GM18507 (cell line): ENCODE results near the gene TMEM14A.

ENCODE experiments used
- DNase-seq: peaks from one replicate; pipeline ENCODE4 v3.0.0; 2011; ENCODE audit warnings: low read depth; ENCODE audit not compliant: insufficient read length; ENCODE audit errors: extremely low spot score
- FAIRE-seq: peaks from 2 replicates; lab custom pipeline; 2011; peaks lifted over from hg19 to GRCh38; lab: Jason Lieb, UNC

TMEM14A gene

DNA sequence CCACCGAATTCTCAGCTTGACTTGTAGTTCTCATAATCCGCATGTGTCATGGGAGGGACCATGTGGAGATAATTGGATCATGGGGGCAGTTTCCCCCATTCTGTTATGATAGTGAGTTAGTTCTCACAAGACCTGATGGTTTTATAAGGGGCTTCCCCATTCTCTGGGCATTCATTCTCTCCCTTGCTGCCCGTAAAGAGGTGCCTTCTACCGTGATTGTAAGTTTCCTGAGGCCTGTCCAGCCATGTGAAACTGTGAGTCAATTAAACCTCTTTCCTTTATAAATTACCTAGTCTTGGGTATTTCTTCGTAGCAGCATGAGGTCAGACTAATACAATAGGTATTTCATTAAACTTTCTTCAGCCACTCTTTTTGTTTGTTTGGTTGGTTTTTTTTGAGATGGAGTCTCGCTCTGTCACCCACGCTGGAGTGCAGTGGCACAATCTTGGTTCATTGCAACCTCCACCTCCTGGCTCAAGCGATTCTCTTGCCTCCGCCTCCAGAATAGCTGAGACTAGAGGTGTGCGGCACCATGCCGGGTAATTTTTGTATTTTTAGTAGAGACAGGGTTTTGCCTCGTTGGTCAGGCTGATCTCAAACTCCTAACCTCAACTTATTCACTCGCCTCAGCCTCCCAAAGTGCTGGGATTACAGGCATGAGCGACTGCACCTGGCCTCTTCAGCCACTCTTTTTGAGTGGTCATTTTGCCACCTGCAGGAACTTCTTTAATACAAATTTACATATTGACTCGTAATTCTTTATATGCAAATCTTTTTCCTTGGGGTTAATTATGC lies 56.0 kb downstream of the TMEM14A start:
- DNase-seq = no peak
- FAIRE-seq = no peak

DNA sequence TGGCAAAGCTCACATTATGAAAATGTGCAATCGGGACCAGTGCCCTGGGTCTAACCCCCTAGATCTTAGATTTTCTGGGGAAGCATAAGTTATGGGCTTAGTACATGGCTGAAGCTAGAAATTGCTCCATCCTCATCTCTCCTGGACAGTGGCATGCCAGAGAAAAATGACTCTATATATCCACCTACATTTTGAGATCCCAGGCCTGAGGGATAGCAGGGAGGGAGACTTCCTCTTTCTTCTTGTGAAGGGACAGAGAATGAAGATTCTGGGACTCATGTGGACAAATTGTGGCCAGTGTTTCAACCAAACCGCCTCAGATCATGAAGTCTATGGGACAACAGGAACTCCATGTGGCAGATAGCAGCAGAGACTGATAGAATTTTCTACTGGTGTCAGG lies 57.0 kb downstream of the TMEM14A start:
- FAIRE-seq (no peak), DNase-seq (no peak)

DNA sequence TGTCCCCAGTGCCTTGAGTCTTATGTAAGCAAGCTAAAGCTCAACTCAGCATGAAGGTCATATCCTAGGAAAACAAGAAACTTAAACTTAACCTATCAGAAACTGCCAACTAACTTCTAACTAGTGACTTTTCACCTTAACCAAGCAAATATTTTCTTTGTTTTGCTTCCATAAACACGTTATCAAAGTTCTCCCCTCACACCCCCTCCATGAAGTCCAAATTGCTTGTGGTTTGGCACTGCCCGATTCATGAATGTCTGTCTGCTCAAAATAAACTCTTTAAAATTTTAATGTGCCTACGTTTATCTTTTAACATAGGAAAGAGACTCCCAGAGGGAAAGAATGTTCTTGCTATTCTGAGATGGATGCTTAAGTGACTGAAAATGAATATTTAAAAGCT lies 57.5 kb downstream of the TMEM14A start:
- DNase-seq = no peak
- no peak for FAIRE-seq

DNA sequence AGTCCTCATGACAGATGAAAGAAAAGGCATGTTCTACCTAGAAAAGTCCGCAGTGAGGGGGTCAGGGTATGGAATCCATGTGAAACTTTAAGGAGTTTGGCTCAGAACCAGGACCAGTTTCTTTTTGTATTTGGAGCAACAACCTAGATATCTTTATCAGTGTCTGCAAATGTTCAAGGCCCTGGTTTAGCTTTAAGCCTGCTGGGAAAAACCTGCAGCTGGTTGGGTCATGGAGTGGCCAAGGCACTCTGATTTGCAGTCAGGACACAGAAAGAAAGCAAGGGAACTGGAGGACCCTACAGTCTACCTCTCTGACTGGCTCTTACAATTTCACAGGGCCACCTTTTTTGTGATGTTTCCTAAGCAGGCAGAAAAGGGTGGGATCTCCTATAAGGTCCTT lies 58.7 kb downstream of the TMEM14A start:
- DNase-seq (no peak), FAIRE-seq (no peak)

DNA sequence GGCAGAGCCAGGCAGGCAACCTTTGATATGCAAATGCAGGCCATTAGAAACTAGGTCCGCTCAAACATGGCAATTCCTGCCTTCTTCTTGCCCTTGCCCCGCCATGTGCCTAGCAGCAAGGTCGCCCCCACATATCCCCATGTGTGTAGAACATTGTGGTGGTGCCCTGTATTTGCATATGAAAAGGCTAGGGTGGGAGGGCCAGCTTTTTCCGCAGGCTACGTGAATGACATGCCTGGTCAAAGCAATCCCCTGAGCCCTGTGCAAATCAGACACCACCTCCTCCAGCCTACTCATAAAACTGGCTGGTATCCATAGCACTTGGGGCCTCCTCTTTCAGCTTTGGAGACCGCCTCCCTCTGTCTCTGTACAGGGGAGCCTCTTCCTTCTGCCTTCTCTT lies 60.8 kb downstream of the TMEM14A start:
- DNase-seq (no peak), FAIRE-seq (no peak)

DNA sequence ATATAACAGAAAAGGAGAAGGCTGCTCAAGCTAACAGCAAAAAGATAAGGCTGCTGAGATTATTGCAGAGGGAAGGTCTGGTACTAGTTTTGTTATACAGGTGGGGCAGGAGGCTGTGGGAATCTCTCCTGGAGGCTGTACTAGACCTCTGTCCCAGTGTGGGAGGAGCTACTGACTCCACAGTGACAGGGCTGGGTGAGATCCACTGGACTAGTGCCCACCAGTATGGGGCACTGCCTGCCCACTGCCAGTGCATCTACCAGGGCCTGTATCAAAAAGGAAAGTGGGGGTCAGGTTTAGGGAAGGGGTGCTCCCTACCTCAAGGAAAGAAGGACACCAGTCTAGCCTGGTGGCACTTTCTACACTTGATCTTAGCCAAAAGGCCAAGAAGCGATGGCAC lies 62.3 kb downstream of the TMEM14A start:
- no peak for DNase-seq
- no peak for FAIRE-seq

DNA sequence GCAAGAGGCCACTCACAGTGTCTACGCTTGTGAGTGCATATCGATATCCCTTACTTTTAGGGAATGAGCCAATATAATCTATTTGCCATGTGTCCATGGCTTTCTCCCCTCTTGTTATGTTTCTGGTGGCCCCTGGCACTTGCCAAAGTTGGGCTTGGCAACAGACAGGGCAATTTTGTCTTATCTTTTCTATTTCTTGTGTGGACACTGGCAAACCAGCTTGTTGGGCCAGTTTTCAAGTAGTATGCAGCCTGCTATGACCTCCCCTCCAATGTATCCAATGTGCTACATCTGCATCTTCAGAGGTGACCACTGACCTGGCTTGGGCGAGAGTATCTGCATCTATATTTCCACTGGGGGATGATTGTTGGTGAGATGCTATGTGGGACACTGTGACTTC lies 63.2 kb downstream of the TMEM14A start:
- FAIRE-seq (no peak), DNase-seq (no peak)

DNA sequence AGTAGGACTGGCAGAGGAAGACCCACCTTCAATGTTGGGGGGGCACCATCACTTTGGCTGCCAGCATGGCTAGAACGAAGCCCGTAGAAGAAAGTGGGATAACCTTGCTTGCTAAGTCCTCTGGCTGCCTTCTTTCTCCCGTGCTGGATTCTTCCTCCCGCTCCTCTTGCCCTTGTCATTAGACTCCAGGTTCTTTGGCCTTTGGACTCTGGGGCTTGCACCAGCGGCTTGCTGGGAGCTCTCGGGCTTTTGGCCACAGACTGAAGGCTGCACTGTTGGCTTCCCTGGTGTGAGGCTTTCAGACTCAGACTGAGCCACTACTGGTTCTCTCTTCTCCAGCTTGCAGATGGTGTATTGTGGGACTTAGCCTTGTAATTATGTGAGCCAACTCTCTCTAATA lies 64.2 kb downstream of the TMEM14A start:
- DNase-seq = no peak
- no peak for FAIRE-seq

DNA sequence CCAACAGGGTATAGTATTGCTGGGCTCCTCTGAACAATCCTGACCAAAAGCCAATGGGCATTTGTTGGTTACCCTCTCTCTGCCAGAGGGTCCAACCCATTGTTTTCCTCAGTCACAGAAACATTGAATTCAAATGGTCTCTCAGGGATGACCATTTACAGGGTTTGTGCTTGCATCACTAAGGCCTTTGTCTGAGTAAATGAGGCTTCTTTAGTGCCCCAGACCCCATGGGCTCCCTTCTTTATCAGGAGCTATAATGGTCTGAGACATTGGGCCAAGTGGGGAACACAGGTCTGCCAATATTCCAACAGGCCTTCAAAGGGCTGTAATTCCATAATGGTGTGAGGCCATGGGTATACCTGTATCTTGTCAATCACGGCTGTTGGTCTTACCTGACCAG lies 65.2 kb downstream of the TMEM14A start:
- DNase-seq = no peak
- FAIRE-seq = no peak
